ENCODE results near the gene PLCG1. TPM values are rescaled to one million over a fixed set of nuclear protein-coding genes. Genes with fewer than 3 reads are reported as not detected.
A peak's percentile ranks its signal among the peaks of the same experiment; 100 is the strongest.

The PLCG1 gene
- total and polyA plus RNA-seq, 11 donors, result 32.5 to 72.2 (median 52.8) TPM

GRCh38 chr20:41167481-41168253 lies 30.3 kb downstream of the PLCG1 start:
- Histone ChIP-seq H3K4me3 (no peak overlapping the region), H3K27ac (peak overlapping the region in 2 of 12 donors; percentile 1 to 3), H3K9me3 (no peaks in the 10 kb centered on the region), H3K36me3 (peaks cover 4 to 100% (median 97%) of the 10 kb centered on the region in 9 donors), H3K27me3 (no peaks in the 10 kb centered on the region), H3K4me1 (peaks cover 1 to 16% (median 11%) of the 10 kb centered on the region in 12 donors)
- intact Hi-C loops (cut with DNase I), result no loop called here
- 86 to 93% (median 91%) methylated on average over 11 of the region's 11 CpGs for WGBS, 4 donors
- ATAC-seq (no peak), DNase-seq (peak in 3 of 5 donors; percentile 8 to 18 (median 15))
- TF ChIP-seq, protein P1, sequence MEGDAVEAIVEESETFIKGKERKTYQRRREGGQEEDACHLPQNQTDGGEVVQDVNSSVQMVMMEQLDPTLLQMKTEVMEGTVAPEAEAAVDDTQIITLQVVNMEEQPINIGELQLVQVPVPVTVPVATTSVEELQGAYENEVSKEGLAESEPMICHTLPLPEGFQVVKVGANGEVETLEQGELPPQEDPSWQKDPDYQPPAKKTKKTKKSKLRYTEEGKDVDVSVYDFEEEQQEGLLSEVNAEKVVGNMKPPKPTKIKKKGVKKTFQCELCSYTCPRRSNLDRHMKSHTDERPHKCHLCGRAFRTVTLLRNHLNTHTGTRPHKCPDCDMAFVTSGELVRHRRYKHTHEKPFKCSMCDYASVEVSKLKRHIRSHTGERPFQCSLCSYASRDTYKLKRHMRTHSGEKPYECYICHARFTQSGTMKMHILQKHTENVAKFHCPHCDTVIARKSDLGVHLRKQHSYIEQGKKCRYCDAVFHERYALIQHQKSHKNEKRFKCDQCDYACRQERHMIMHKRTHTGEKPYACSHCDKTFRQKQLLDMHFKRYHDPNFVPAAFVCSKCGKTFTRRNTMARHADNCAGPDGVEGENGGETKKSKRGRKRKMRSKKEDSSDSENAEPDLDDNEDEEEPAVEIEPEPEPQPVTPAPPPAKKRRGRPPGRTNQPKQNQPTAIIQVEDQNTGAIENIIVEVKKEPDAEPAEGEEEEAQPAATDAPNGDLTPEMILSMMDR (IDR thresholded peaks at IDR 0.05), result no peak
- TF ChIP-seq POLR2A (IDR thresholded peaks at IDR 0.05), result no peak

- H3K36me3 ChIP-seq, result peaks cover 4 to 100% (median 96%) of the 10 kb centered on the region in 9 donors
- no peak for TF ChIP-seq POLR2A (IDR thresholded peaks at IDR 0.05)
- no peaks in the 10 kb centered on the region for H3K9me3 ChIP-seq
- peak overlapping the region in 2 of 12 donors; percentile 1 to 10 for H3K27ac ChIP-seq
- DNase-seq, result peak in 3 of 5 donors; percentile 10 to 39 (median 20)
- 94 to 97% (median 95%) methylated on average over 10 of the region's 10 CpGs for WGBS, 4 donors
- no peaks in the 10 kb centered on the region for H3K27me3 ChIP-seq
- peaks cover 6 to 24% (median 18%) of the 10 kb centered on the region in 12 donors for H3K4me1 ChIP-seq
- intact Hi-C loops (cut with DNase I), result no loop called here
- ATAC-seq, result no peak
- no peak overlapping the region for H3K4me3 ChIP-seq
Measured at GRCh38 chr20:41168281-41169161, 31.2 kb downstream of the PLCG1 start.

GRCh38 chr20:41169162-41169690 lies 31.9 kb downstream of the PLCG1 start:
- intact Hi-C loops (cut with DNase I), result no loop called here
- Histone ChIP-seq H3K36me3 (peaks cover 4 to 100% (median 96%) of the 10 kb centered on the region in 9 donors), H3K27me3 (no peaks in the 10 kb centered on the region), H3K27ac (no peak overlapping the region), H3K9me3 (no peaks in the 10 kb centered on the region), H3K4me1 (peaks cover 6 to 31% (median 24%) of the 10 kb centered on the region in 12 donors), H3K4me3 (no peak overlapping the region)
- DNase-seq, result peak in 2 of 5 donors; percentile 10 to 20
- no peak for ATAC-seq
- TF ChIP-seq, protein P1 (IDR thresholded peaks at IDR 0.05), result no peak
- TF ChIP-seq POLR2A (IDR thresholded peaks at IDR 0.05), result no peak
- WGBS, 4 donors, result 87 to 95% (median 92%) methylated on average over 8 to 9 of the region's 9 CpGs

DNA sequence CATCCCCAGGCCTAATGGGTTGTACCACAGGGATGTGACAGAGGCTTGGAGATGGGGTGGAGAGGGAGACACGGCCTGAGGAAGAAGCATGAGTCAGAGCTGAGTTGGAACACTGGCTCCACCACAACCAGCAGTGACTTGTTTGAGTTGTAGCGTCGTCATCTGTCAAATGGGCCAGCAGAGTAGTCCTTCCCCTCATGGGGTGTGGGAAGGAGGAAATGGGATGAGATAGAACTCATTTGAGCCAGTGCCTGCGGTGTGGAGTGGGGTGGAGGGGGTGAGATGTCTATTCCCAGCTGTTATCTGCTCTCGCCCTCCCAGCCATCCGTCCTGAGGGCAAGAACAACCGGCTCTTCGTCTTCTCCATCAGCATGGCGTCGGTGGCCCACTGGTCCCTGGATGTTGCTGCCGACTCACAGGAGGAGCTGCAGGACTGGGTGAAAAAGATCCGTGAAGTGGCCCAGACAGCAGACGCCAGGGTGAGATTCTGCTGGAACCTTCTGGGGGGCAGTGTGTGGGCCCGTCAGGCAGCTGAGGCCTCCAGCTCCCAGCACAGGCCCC lies 32.5 kb downstream of the PLCG1 start:
- no peak for TF ChIP-seq POLR2A (IDR thresholded peaks at IDR 0.05)
- TF ChIP-seq, protein P1 (IDR thresholded peaks at IDR 0.05), result no peak
- Histone ChIP-seq H3K4me3 (no peak overlapping the region), H3K27me3 (no peaks in the 10 kb centered on the region), H3K27ac (peak overlapping the region in 3 of 12 donors; percentile 12 to 78 (median 42)), H3K36me3 (peaks cover 1 to 100% (median 96%) of the 10 kb centered on the region in 9 donors), H3K9me3 (no peaks in the 10 kb centered on the region), H3K4me1 (peaks cover 6 to 37% (median 30%) of the 10 kb centered on the region in 12 donors)
- WGBS, 4 donors, result 85 to 90% (median 87%) methylated on average over 14 of the region's 14 CpGs
- peak in 3 of 5 donors; percentile 16 to 55 (median 29) for DNase-seq
- intact Hi-C loops (cut with DNase I), result loop anchor here in 8 of 10 donors (5.0 to 10.0 kb wide), 7 partner anchors 33 to 245 kb away; partner anchors contain the start of genes PLCG1 (in 2 of the 8) and ZHX3 (in 2 of the 8)
- peak in 2 of 4 donors; percentile 1 to 11 for ATAC-seq
